Fibroblast of pulmonary artery (primary cell): Measurements from ENCODE around the gene CCDC85A.

ENCODE experiments used
- DNase-seq: peaks from one replicate; pipeline ENCODE4 v3.0.0-alpha.2; 2010; ENCODE audit warnings: low read depth
- H3K4me3 ChIP-seq: replicated peaks from 2 replicates; pipeline ENCODE4 v1.5.1; 2011; ENCODE audit warnings: low read depth, mild to moderate bottlenecking, control low read depth, low read length, moderate library complexity
- CTCF ChIP-seq: IDR thresholded peaks from 2 replicates; pipeline ENCODE4 v1.5.1; 2011; ENCODE audit warnings: mild to moderate bottlenecking, control low read depth, low read length, inconsistent platforms; ENCODE audit errors: missing control alignments

The CCDC85A gene

GRCh38 chr2:56167616-56168562 is 15.9 kb upstream of the CCDC85A start:
- no peak for TF ChIP-seq CTCF
- DNase-seq, result peak; percentile 41

GRCh38 chr2:56169521-56169920 is 14.3 kb upstream of the CCDC85A start:
- TF ChIP-seq CTCF, result no peak
- H3K4me3 ChIP-seq, result no peak overlapping the region
- no peak for DNase-seq

More at GRCh38 chr2:56167616-56168562, 15.9 kb upstream of the CCDC85A start:
- no peak overlapping the region for H3K4me3 ChIP-seq

- DNase-seq, result no peak
- H3K4me3 ChIP-seq, result no peak overlapping the region
- TF ChIP-seq CTCF, result no peak
Measured at GRCh38 chr2:56170504-56170903, 13.3 kb upstream of the CCDC85A start.

- no peak overlapping the region for H3K4me3 ChIP-seq
- TF ChIP-seq CTCF, result no peak
- DNase-seq, result no peak
Measured at GRCh38 chr2:56170988-56171387, 12.8 kb upstream of the CCDC85A start.

- no peak for TF ChIP-seq CTCF
- H3K4me3 ChIP-seq, result no peak overlapping the region
Measured at GRCh38 chr2:56175779-56176178, 8.0 kb upstream of the CCDC85A start.

GRCh38 chr2:56177420-56178220 is 6.2 kb upstream of the CCDC85A start:
- no peak for DNase-seq
- TF ChIP-seq CTCF, result no peak
- no peak overlapping the region for H3K4me3 ChIP-seq

More at GRCh38 chr2:56175779-56176178, 8.0 kb upstream of the CCDC85A start:
- no peak for DNase-seq
